GM13977 (cell line): ENCODE measurements around the gene ARHGAP28.

ENCODE experiments used
- DNase-seq: peaks from one replicate; pipeline ENCODE4 v3.0.0; 2012; ENCODE audit warnings: low spot score
- CTCF ChIP-seq: IDR thresholded peaks from 2 replicates; pipeline ENCODE4 v1.5.1; 2012; ENCODE audit warnings: mild to moderate bottlenecking, control low read depth; ENCODE audit not compliant: insufficient read depth; ENCODE audit errors: extremely low read depth, missing control alignments
- in situ Hi-C: fragments of 300-500 bp; cut with MboI; formaldehyde crosslinking; loops from one replicate; pipeline ENCODE4 v1.12.0; 2022; ENCODE audit warnings: low sequenced_read_pairs, low pct_unique_long_range_greater_than_20kb, mixed read lengths, inconsistent platforms; ENCODE audit not compliant: unreplicated experiment

The ARHGAP28 gene

GRCh38 chr18:6738622-6739021 lies 9.1 kb downstream of the ARHGAP28 start:
- no peak for TF ChIP-seq CTCF
- in situ Hi-C loops, result no loop called here
- no peak for DNase-seq

GRCh38 chr18:6741232-6741663 lies 11.7 kb downstream of the ARHGAP28 start:
- DNase-seq, result no peak
- no peak for TF ChIP-seq CTCF
- in situ Hi-C loops, result no loop called here

- in situ Hi-C loops, result no loop called here
- no peak for DNase-seq
- TF ChIP-seq CTCF, result no peak
Measured at GRCh38 chr18:6741786-6742185, 12.3 kb downstream of the ARHGAP28 start.

- TF ChIP-seq CTCF, result no peak
- in situ Hi-C loops, result no loop called here
- DNase-seq, result no peak
Measured at GRCh38 chr18:6743999-6744398, 14.5 kb downstream of the ARHGAP28 start.

- no peak for DNase-seq
- in situ Hi-C loops, result no loop called here
- no peak for TF ChIP-seq CTCF
Measured at GRCh38 chr18:6744816-6745455, 15.4 kb downstream of the ARHGAP28 start.

- no peak for TF ChIP-seq CTCF
- in situ Hi-C loops, result no loop called here
- DNase-seq, result no peak
Measured at GRCh38 chr18:6745504-6746031, 16.1 kb downstream of the ARHGAP28 start.
